Left ventricle myocardium inferior (tissue), 1 donor: ENCODE data around the gene COL1A2. TPM values are rescaled to one million over a fixed set of nuclear protein-coding genes. Genes with fewer than 3 reads are reported as not detected.

Source experiments
- DNase-seq: peaks from one replicate; pipeline ENCODE4 v3.0.0-alpha.2; 2020
- H3K27ac ChIP-seq: fragments of 200-600 bp; replicated peaks from 2 replicates; pipeline ENCODE4 v1.8.0; 2021
- H3K27me3 ChIP-seq: fragments of 200-600 bp; 2 replicates; pipeline ENCODE4 v1.8.0; 2021; ENCODE audit warnings: low read depth
- H3K36me3 ChIP-seq: fragments of 200-600 bp; 2 replicates; pipeline ENCODE4 v1.8.0; 2021
- H3K4me1 ChIP-seq: fragments of 200-600 bp; 2 replicates; pipeline ENCODE4 v1.8.0; 2021
- H3K4me3 ChIP-seq: fragments of 200-600 bp; 2 replicates; pipeline ENCODE4 v1.8.0; 2021; ENCODE audit warnings: mild to moderate bottlenecking, moderate library complexity
- H3K9me3 ChIP-seq: fragments of 200-600 bp; replicated peaks from 2 replicates; pipeline ENCODE4 v1.8.0; 2021
- CTCF ChIP-seq: fragments of 200-600 bp; IDR thresholded peaks from 2 replicates; pipeline ENCODE4 v1.8.0; 2021; ENCODE audit warnings: antibody characterized with exemption, mild to moderate bottlenecking, borderline replicate concordance
- intact Hi-C: fragments of 100-400 bp; cut with micrococcal nuclease; formaldehyde crosslinking; loops from one replicate; pipeline ENCODE4 v1.11.0; 2022
- total RNA-seq: library from RNA; stranded (reverse); fragmentation: NEBNext Ultra II Directional; extraction: Animal tissue kit (Norgen Biotek cat#: 25700); gene quantifications from one replicate; pipeline ENCODE4 v1.2.1, GENCODE V29; 2021
- donor health status: DM: no; HTN: yes; CAD: no; lungs with severe emphysema.

Gene COL1A2
- total RNA-seq, 1 donor from 2014 or later = 96.6 TPM

- Histone ChIP-seq H3K9me3 (peaks cover 9% of the 10 kb centered on the region), H3K4me3 (no peak overlapping the region), H3K36me3 (no peaks in the 10 kb centered on the region), H3K4me1 (peaks cover 33% of the 10 kb centered on the region), H3K27ac (peak overlapping the region; percentile 22), H3K27me3 (no peaks in the 10 kb centered on the region)
- intact Hi-C loops = loop anchor here (10.0 kb wide), 1 partner anchor 791 kb away; no protein-coding TSS in a partner anchor
- TF ChIP-seq CTCF = no peak
- DNase-seq = no peak
These were observed 59.2 kb downstream of the COL1A2 start for GRCh38 chr7:94453898-94454297.

- Histone ChIP-seq H3K36me3 (no peaks in the 10 kb centered on the region), H3K27me3 (no peaks in the 10 kb centered on the region), H3K4me3 (no peak overlapping the region), H3K27ac (no peak overlapping the region), H3K4me1 (peaks cover 9% of the 10 kb centered on the region), H3K9me3 (peaks cover 9% of the 10 kb centered on the region)
- intact Hi-C loops = loop anchor here (10.0 kb wide), 1 partner anchor 787 kb away; no protein-coding TSS in a partner anchor
- TF ChIP-seq CTCF = no peak
- DNase-seq = no peak
These were observed 63.3 kb downstream of the COL1A2 start for GRCh38 chr7:94458041-94458440.

GRCh38 chr7:94466516-94466915 lies 71.8 kb downstream of the COL1A2 start:
- intact Hi-C loops = no loop called here
- peaks cover 11% of the 10 kb centered on the region for H3K9me3 ChIP-seq
- H3K4me3 ChIP-seq = no peak overlapping the region
- H3K4me1 ChIP-seq = no peaks in the 10 kb centered on the region
- TF ChIP-seq CTCF = no peak
- H3K36me3 ChIP-seq = no peaks in the 10 kb centered on the region
- H3K27ac ChIP-seq = no peak overlapping the region
- H3K27me3 ChIP-seq = no peaks in the 10 kb centered on the region
- no peak for DNase-seq

- Histone ChIP-seq H3K27ac (no peak overlapping the region), H3K4me1 (no peaks in the 10 kb centered on the region), H3K36me3 (no peaks in the 10 kb centered on the region), H3K27me3 (peaks cover 4% of the 10 kb centered on the region), H3K9me3 (peaks cover 24% of the 10 kb centered on the region), H3K4me3 (no peak overlapping the region)
- intact Hi-C loops = no loop called here
- TF ChIP-seq CTCF = no peak
- DNase-seq = no peak
These were observed 76.9 kb downstream of the COL1A2 start for GRCh38 chr7:94471604-94472003.

GRCh38 chr7:94472608-94473007 lies 77.9 kb downstream of the COL1A2 start:
- Histone ChIP-seq H3K4me3 (no peak overlapping the region), H3K27ac (no peak overlapping the region), H3K27me3 (peaks cover 12% of the 10 kb centered on the region), H3K9me3 (peaks cover 24% of the 10 kb centered on the region), H3K36me3 (no peaks in the 10 kb centered on the region), H3K4me1 (no peaks in the 10 kb centered on the region)
- DNase-seq = no peak
- TF ChIP-seq CTCF = no peak
- intact Hi-C loops = no loop called here
